ENCODE data around the gene SAMD1. TPM values are rescaled to one million over a fixed set of nuclear protein-coding genes. Genes with fewer than 3 reads are reported as not detected.

The SAMD1 gene
- total RNA-seq, 1 donor from 2014 or later, result 12.5 TPM

DNA sequence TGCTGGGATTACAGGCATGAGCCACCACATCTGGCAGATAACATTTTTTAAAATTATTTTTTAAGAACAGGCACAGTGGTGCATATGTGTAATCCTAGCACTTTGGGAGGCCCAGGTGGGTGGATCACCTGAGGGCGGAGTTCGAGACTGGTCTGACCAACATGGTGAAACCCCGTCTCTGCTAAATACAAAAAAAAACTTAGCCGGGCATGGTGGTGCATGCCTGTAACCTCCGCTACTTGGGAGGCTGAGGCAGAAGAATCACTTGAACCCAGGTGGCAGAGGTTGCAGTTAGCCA is 28.0 kb downstream of the SAMD1 start:
- Histone ChIP-seq H3K27ac (ENCODE audit: low read depth, low read length) (no peak overlapping the region), H3K9ac (ENCODE audit: low read depth in 1 of 3, low read length in 3 of 3) (no peak overlapping the region), H3K27me3 (ENCODE audit: control insufficient read depth in 3 of 3, insufficient read depth in 3 of 3, low read length in 3 of 3) (peaks cover 35 to 40% (median 37%) of the 10 kb centered on the region in 3 donors), H3K4me1 (ENCODE audit: control insufficient read depth in 3 of 3, insufficient read depth in 3 of 3, low read length in 3 of 3) (peaks cover 0 to 5% (median 4%) of the 10 kb centered on the region in 3 donors), H3K4me3 (ENCODE audit: low read length in 3 of 3) (no peak overlapping the region), H3K9me3 (ENCODE audit: control insufficient read depth in 3 of 3, low read length in 3 of 3) (no peaks in the 10 kb centered on the region), H3K36me3 (ENCODE audit: control insufficient read depth in 3 of 3, insufficient read depth in 3 of 3, low read length in 3 of 3) (no peaks in the 10 kb centered on the region)

DNA sequence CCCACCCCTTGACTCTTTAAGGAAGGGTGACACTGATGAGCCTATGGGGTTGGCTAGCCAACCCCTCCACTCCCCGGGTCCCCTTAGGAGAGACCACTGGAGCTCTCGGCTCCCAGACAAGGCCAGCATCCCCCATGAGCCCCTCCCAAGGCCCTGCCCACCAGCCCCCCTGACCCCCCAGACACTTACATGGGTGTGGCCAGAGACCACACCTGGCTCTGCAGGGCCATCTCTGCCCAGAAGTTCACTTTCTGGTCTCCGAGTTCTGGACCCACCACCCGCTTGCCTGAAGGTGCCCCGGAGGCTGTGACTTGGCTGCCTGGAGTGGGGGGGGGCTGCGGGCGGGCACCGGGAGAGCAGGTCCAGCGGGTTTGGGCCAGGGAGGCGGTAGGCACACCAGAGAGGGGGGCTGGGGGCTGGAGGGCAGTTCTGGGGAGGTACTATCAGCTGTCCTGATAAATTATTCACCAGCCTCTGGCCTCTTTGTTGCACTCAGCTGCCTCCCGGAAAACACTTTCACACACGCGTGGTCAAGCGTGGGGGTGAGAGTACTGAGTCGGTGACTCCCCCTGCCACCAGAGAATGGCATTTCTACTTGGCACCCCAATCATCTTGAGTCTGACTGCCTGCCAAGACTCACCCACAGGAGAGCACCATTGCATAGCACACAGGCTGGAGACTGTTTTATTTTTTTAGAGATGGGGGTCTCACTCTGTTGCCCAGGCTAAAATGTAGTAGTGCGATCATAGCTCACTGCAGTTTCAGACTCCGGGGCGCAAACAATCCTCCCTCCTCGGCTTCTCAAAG is 28.6 kb downstream of the SAMD1 start, which contains the start of gene PALM3:
PALM3 (minus strand) TSS at position 326 of the 807 bp plus-strand sequence; CDS start at position 230, 96 bp downstream.
- H3K4me1 ChIP-seq (ENCODE audit: control insufficient read depth in 3 of 3, insufficient read depth in 3 of 3, low read length in 3 of 3), result peaks cover 0 to 6% (median 4%) of the 10 kb centered on the region in 3 donors
- H3K27me3 ChIP-seq (ENCODE audit: control insufficient read depth in 3 of 3, insufficient read depth in 3 of 3, low read length in 3 of 3), result peaks cover 35 to 40% (median 38%) of the 10 kb centered on the region in 3 donors

GRCh38 chr19:14061081-14061749 is 29.3 kb downstream of the SAMD1 start:
- H3K36me3 ChIP-seq (ENCODE audit: control insufficient read depth in 3 of 3, insufficient read depth in 3 of 3, low read length in 3 of 3), result no peaks in the 10 kb centered on the region
- peaks cover 36 to 44% (median 40%) of the 10 kb centered on the region in 3 donors for H3K27me3 ChIP-seq (ENCODE audit: control insufficient read depth in 3 of 3, insufficient read depth in 3 of 3, low read length in 3 of 3)
- peaks cover 0 to 8% (median 4%) of the 10 kb centered on the region in 3 donors for H3K4me1 ChIP-seq (ENCODE audit: control insufficient read depth in 3 of 3, insufficient read depth in 3 of 3, low read length in 3 of 3)

More for the DNA sequence above, 28.6 kb downstream of the SAMD1 start, which contains the start of gene PALM3:
- Histone ChIP-seq H3K4me3 (ENCODE audit: low read length in 3 of 3) (no peak within 1 kb of the TSS), H3K9me3 (ENCODE audit: control insufficient read depth in 3 of 3, low read length in 3 of 3) (no peaks in the 10 kb centered on the region), H3K36me3 (ENCODE audit: control insufficient read depth in 3 of 3, insufficient read depth in 3 of 3, low read length in 3 of 3) (no peaks in the 10 kb centered on the region), H3K27ac (ENCODE audit: low read depth, low read length) (no peak within 1 kb of the TSS), H3K9ac (ENCODE audit: low read depth in 1 of 3, low read length in 3 of 3) (no peak within 1 kb of the TSS)

GRCh38 chr19:14059652-14060155 is 30.8 kb downstream of the SAMD1 start:
- Histone ChIP-seq H3K27me3 (ENCODE audit: control insufficient read depth in 3 of 3, insufficient read depth in 3 of 3, low read length in 3 of 3) (peaks cover 40 to 49% (median 42%) of the 10 kb centered on the region in 3 donors), H3K36me3 (ENCODE audit: control insufficient read depth in 3 of 3, insufficient read depth in 3 of 3, low read length in 3 of 3) (no peaks in the 10 kb centered on the region), H3K9me3 (ENCODE audit: control insufficient read depth in 3 of 3, low read length in 3 of 3) (no peaks in the 10 kb centered on the region), H3K4me1 (ENCODE audit: control insufficient read depth in 3 of 3, insufficient read depth in 3 of 3, low read length in 3 of 3) (peaks cover 0 to 8% (median 4%) of the 10 kb centered on the region in 3 donors), H3K27ac (ENCODE audit: low read depth, low read length) (no peak overlapping the region), H3K4me3 (ENCODE audit: low read length in 3 of 3) (no peak overlapping the region), H3K9ac (ENCODE audit: low read depth in 1 of 3, low read length in 3 of 3) (no peak overlapping the region)

More at GRCh38 chr19:14061081-14061749, 29.3 kb downstream of the SAMD1 start:
- H3K27ac ChIP-seq (ENCODE audit: low read depth, low read length), result no peak overlapping the region
- no peak overlapping the region for H3K4me3 ChIP-seq (ENCODE audit: low read length in 3 of 3)
- no peaks in the 10 kb centered on the region for H3K9me3 ChIP-seq (ENCODE audit: control insufficient read depth in 3 of 3, low read length in 3 of 3)
- H3K9ac ChIP-seq (ENCODE audit: low read depth in 1 of 3, low read length in 3 of 3), result no peak overlapping the region

- Histone ChIP-seq H3K9me3 (ENCODE audit: control insufficient read depth in 3 of 3, low read length in 3 of 3) (no peaks in the 10 kb centered on the region), H3K27ac (ENCODE audit: low read depth, low read length) (no peak overlapping the region), H3K4me3 (ENCODE audit: low read length in 3 of 3) (no peak overlapping the region), H3K4me1 (ENCODE audit: control insufficient read depth in 3 of 3, insufficient read depth in 3 of 3, low read length in 3 of 3) (peaks cover 0 to 8% (median 4%) of the 10 kb centered on the region in 3 donors), H3K36me3 (ENCODE audit: control insufficient read depth in 3 of 3, insufficient read depth in 3 of 3, low read length in 3 of 3) (no peaks in the 10 kb centered on the region), H3K9ac (ENCODE audit: low read depth in 1 of 3, low read length in 3 of 3) (no peak overlapping the region), H3K27me3 (ENCODE audit: control insufficient read depth in 3 of 3, insufficient read depth in 3 of 3, low read length in 3 of 3) (peaks cover 40 to 49% (median 42%) of the 10 kb centered on the region in 3 donors)
Measured at GRCh38 chr19:14059093-14059480, 31.5 kb downstream of the SAMD1 start.

DNA sequence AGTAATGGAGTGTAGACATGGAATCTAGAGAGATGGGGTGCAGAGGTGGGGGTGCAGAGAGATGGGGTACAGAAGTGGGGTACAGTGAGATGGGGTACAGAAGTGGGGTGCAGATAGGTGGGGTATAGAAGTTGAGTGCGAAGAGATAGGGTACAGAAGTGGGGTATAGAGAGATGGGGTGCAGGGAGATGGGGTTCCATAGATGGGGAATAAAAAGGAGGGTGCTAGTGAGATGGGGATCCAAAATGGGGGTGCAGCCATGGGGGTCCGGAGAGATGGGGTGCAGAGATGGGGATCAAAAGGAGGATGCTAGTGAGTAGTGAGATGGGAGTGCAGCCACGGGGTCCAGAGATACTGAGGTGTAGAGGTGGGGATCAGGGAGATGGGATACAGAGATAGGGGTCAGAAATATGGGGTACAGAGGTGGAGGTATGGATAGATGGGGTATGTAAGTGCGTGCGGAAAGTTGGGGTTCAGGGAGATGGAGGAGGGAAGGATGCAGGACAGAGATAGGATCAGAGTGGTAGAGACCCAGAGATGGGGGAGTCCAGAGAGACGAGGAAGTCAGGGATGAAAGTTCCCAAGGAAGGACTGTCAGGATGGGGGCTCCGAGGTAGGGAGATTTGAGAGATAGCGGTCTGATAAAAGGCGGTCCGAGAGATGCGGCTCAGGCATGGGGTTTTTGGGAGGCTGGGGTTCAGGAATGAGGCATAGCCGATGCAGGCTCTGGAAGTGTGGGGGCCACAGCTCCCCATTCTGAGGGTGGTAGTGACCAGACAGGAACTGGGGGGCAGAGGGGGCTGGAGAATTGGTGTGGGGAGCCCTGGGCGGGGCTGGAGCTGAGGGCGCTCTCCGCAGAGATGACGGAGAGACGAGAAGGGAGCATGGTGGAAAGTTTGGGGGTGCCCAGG is 32.1 kb downstream of the SAMD1 start:
- Histone ChIP-seq H3K27ac (ENCODE audit: low read depth, low read length) (no peak overlapping the region), H3K4me3 (ENCODE audit: low read length in 3 of 3) (no peak overlapping the region), H3K4me1 (ENCODE audit: control insufficient read depth in 3 of 3, insufficient read depth in 3 of 3, low read length in 3 of 3) (peaks cover 0 to 8% (median 4%) of the 10 kb centered on the region in 3 donors), H3K9me3 (ENCODE audit: control insufficient read depth in 3 of 3, low read length in 3 of 3) (no peaks in the 10 kb centered on the region), H3K27me3 (ENCODE audit: control insufficient read depth in 3 of 3, insufficient read depth in 3 of 3, low read length in 3 of 3) (peaks cover 40 to 49% (median 42%) of the 10 kb centered on the region in 3 donors), H3K9ac (ENCODE audit: low read depth in 1 of 3, low read length in 3 of 3) (no peak overlapping the region), H3K36me3 (ENCODE audit: control insufficient read depth in 3 of 3, insufficient read depth in 3 of 3, low read length in 3 of 3) (no peaks in the 10 kb centered on the region)

DNA sequence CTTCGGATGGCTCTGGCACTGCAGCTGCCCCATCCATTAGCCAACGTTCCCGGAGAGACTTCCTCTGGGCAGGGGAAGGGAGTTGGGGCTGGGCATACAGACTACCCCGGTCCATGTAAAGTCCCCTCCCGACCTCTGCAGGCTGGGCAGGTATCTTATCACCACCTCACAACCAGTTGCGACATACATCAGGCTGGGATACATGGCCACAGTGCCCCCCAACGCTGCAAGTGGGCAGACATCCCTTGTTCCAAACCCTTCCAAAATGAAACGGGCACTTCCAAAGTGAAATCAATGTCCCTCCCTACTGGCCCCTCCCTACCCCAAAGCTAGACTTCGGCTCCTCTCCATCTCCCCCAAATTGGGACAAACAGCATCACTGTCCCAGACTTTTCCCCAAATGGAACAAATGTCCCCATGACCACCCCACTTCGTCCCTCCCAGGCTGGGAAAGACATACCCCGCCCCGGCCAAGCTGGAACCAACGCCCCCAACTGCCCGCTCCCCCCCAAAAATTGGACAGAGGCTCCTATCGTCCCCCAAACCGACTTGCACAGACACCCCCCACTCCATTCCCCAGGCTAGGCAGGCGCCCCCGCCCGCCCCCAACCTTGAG is 33.7 kb downstream of the SAMD1 start:
- Histone ChIP-seq H3K9ac (ENCODE audit: low read depth in 1 of 3, low read length in 3 of 3) (no peak overlapping the region), H3K27ac (ENCODE audit: low read depth, low read length) (no peak overlapping the region), H3K9me3 (ENCODE audit: control insufficient read depth in 3 of 3, low read length in 3 of 3) (no peaks in the 10 kb centered on the region), H3K36me3 (ENCODE audit: control insufficient read depth in 3 of 3, insufficient read depth in 3 of 3, low read length in 3 of 3) (no peaks in the 10 kb centered on the region), H3K4me3 (ENCODE audit: low read length in 3 of 3) (no peak overlapping the region), H3K4me1 (ENCODE audit: control insufficient read depth in 3 of 3, insufficient read depth in 3 of 3, low read length in 3 of 3) (peaks cover 0 to 8% (median 4%) of the 10 kb centered on the region in 3 donors), H3K27me3 (ENCODE audit: control insufficient read depth in 3 of 3, insufficient read depth in 3 of 3, low read length in 3 of 3) (peaks cover 36 to 49% (median 42%) of the 10 kb centered on the region in 3 donors)

DNA sequence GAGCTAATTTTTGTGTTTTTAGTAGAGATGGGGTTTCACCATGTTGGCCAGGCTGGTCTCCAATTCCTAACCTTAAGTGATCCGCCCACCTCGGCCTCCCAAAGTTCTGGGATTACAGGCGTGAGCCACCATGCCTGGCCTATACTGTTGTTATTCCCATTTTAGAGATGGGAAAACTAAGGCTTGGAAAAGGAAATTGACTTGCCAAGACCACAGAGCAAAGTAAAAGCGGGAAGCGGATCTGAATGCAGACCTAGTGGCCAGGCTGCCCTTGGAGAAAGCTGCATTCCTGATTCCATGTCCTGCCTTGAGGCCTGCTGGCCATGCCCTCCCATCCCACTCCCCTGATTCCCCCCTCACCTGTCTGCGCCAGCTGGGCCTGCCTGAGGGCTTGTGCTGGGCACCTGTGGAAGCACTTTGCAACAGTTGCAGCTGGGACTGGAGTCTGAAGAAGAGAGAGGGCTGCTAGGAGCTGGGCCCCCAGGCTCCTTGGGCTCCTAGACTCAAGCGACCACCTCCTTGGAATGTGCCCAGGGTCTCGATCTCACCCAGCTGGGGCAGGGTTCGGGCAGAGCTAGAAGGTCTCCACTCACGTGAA is 34.4 kb downstream of the SAMD1 start:
- Histone ChIP-seq H3K4me1 (ENCODE audit: control insufficient read depth in 3 of 3, insufficient read depth in 3 of 3, low read length in 3 of 3) (peaks cover 0 to 8% (median 4%) of the 10 kb centered on the region in 3 donors), H3K9me3 (ENCODE audit: control insufficient read depth in 3 of 3, low read length in 3 of 3) (no peaks in the 10 kb centered on the region), H3K4me3 (ENCODE audit: low read length in 3 of 3) (no peak overlapping the region), H3K27me3 (ENCODE audit: control insufficient read depth in 3 of 3, insufficient read depth in 3 of 3, low read length in 3 of 3) (peaks cover 31 to 45% (median 38%) of the 10 kb centered on the region in 3 donors), H3K27ac (ENCODE audit: low read depth, low read length) (no peak overlapping the region), H3K9ac (ENCODE audit: low read depth in 1 of 3, low read length in 3 of 3) (peak overlapping the region in 1 of 3 donors; percentile 3), H3K36me3 (ENCODE audit: control insufficient read depth in 3 of 3, insufficient read depth in 3 of 3, low read length in 3 of 3) (no peaks in the 10 kb centered on the region)

GRCh38 chr19:14055396-14055795 is 35.2 kb downstream of the SAMD1 start:
- no peak overlapping the region for H3K27ac ChIP-seq (ENCODE audit: low read depth, low read length)
- H3K27me3 ChIP-seq (ENCODE audit: control insufficient read depth in 3 of 3, insufficient read depth in 3 of 3, low read length in 3 of 3), result peaks cover 25 to 39% (median 32%) of the 10 kb centered on the region in 3 donors
- H3K36me3 ChIP-seq (ENCODE audit: control insufficient read depth in 3 of 3, insufficient read depth in 3 of 3, low read length in 3 of 3), result no peaks in the 10 kb centered on the region

More at GRCh38 chr19:14055396-14055795, 35.2 kb downstream of the SAMD1 start:
- Histone ChIP-seq H3K9me3 (ENCODE audit: control insufficient read depth in 3 of 3, low read length in 3 of 3) (no peaks in the 10 kb centered on the region), H3K4me3 (ENCODE audit: low read length in 3 of 3) (no peak overlapping the region), H3K4me1 (ENCODE audit: control insufficient read depth in 3 of 3, insufficient read depth in 3 of 3, low read length in 3 of 3) (peaks cover 0 to 8% (median 4%) of the 10 kb centered on the region in 3 donors), H3K9ac (ENCODE audit: low read depth in 1 of 3, low read length in 3 of 3) (no peak overlapping the region)

Data from skeletal muscle tissue (tissue), 4 donors.